Activated T-helper 2 cell treated with anti-CD3 and anti-CD28 coated beads, Interferon-gamma antibody, Interleukin-2, Interleukin-4, amounts not matched to agents 10 μg/mL and 5 μg/mL and 100 μg/mL, durations not matched to agents 14 hours and 24 hours and 36 hours (primary cell): ENCODE data around the gene STAT5B. TPM values are rescaled to one million over a fixed set of nuclear protein-coding genes. Genes with fewer than 3 reads are reported as not detected.

ENCODE experiments used
- DNase-seq: peaks from one replicate; pipeline ENCODE4 v3.0.0; 2021; ENCODE audit warnings: low spot score
- H3K27ac Mint-ChIP-seq: one replicate; pipeline ENCODE4 v1.8.0; 2021; ENCODE audit warnings: mixed read lengths
- H3K27me3 Mint-ChIP-seq: one replicate; pipeline ENCODE4 v1.8.0; 2021; ENCODE audit warnings: low read depth, mixed read lengths
- H3K36me3 Mint-ChIP-seq: one replicate; pipeline ENCODE4 v1.8.0; 2021; ENCODE audit warnings: low read depth, mixed read lengths
- H3K4me1 Mint-ChIP-seq: one replicate; pipeline ENCODE4 v1.8.0; 2021; ENCODE audit warnings: low read depth, mixed read lengths
- H3K4me3 Mint-ChIP-seq: one replicate; pipeline ENCODE4 v1.8.0; 2021; ENCODE audit warnings: low read depth, mild to moderate bottlenecking, moderate library complexity, mixed read lengths
- H3K9me3 Mint-ChIP-seq: one replicate; pipeline ENCODE4 v1.8.0; 2021; ENCODE audit warnings: mixed read lengths
- intact Hi-C: fragments of 100-400 bp; cut with micrococcal nuclease; formaldehyde crosslinking; loops from one replicate; pipeline ENCODE4 v1.15.1; 2023
- total RNA-seq: library from RNA; stranded (reverse); gene quantifications from 2 replicates; pipeline ENCODE4 v1.2.3, GENCODE V29; 2022

Gene STAT5B
- total RNA-seq, 1 donor from 2014 or later, result 164 TPM

- Mint-ChIP-seq H3K36me3 (peaks cover 65% of the 10 kb centered on the region), H3K27ac (peak within 1 kb of the TSS; percentile 95), H3K27me3 (no peaks in the 10 kb centered on the region), H3K4me1 (peaks cover 41% of the 10 kb centered on the region), H3K9me3 (no peaks in the 10 kb centered on the region), H3K4me3 (peak within 1 kb of the TSS; percentile 90)
- intact Hi-C loops, result loop anchor here (1.0 kb wide), 3 partner anchors 11 to 66 kb away; no protein-coding TSS in a partner anchor
- peak; percentile 77 for DNase-seq
These were observed 12.0 kb upstream of the STAT5B start, which contains the start of gene STAT5A for GRCh38 chr17:42287977-42288802. Gene STAT5A, plus strand, starts transcription at chr17:42288498. Its CDS starts 914 bp downstream, at chr17:42289412.

DNA sequence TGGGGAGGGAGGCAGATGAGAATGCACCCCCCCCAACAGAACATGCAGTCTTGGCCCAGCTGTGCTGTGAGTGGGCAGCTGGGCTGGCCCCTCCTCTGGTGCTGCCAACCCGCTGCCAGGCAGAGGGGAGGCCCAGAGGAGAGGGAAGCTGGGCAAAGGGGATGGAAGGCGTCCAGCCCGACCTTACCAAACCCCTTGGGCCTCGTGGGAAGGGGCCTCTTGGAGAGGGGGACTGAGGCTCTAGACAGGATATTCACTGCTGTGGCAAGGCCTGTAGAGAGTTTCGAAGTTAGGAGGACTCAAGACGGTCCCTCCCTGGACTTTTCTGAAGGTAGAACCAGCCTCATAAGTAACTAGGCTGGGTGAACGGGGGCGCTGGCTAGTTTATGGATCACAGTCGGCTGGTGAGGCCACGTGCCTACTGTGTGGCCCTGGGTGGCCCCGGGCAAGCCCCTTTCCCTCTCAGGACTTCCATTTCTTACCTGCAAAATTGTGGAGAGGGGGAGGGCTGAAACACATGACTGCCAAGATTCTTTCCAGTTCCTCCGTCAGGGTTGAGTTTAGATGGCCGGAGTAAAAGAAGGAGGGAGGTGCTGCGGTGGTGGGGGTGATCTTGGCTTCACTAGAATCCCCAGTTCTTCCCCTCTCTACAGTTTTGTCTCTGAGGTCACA, 11.2 kb upstream of the STAT5B start:
- peaks cover 44% of the 10 kb centered on the region for H3K4me1 Mint-ChIP-seq
- H3K4me3 Mint-ChIP-seq, result peak overlapping the region; percentile 90
- peaks cover 64% of the 10 kb centered on the region for H3K36me3 Mint-ChIP-seq

GRCh38 chr17:42286411-42287221, 10.4 kb upstream of the STAT5B start:
- H3K36me3 Mint-ChIP-seq, result peaks cover 56% of the 10 kb centered on the region
- DNase-seq, result no peak
- no peaks in the 10 kb centered on the region for H3K27me3 Mint-ChIP-seq
- intact Hi-C loops, result loop anchor here (1.0 kb wide), 3 partner anchors 9 to 64 kb away; no protein-coding TSS in a partner anchor
- peak overlapping the region; percentile 90 for H3K4me3 Mint-ChIP-seq
- H3K4me1 Mint-ChIP-seq, result peaks cover 40% of the 10 kb centered on the region
- peak overlapping the region; percentile 92 for H3K27ac Mint-ChIP-seq
- H3K9me3 Mint-ChIP-seq, result no peaks in the 10 kb centered on the region

More for the DNA sequence above, 11.2 kb upstream of the STAT5B start:
- intact Hi-C loops, result loop anchor here (1.0 kb wide), 3 partner anchors 10 to 65 kb away; no protein-coding TSS in a partner anchor
- Mint-ChIP-seq H3K27ac (peak overlapping the region; percentile 92), H3K27me3 (no peaks in the 10 kb centered on the region), H3K9me3 (no peaks in the 10 kb centered on the region)
- no peak for DNase-seq

GRCh38 chr17:42285346-42286050, 9.3 kb upstream of the STAT5B start:
- Mint-ChIP-seq H3K9me3 (no peaks in the 10 kb centered on the region), H3K27ac (peak overlapping the region; percentile 12), H3K4me3 (peak overlapping the region; percentile 72), H3K36me3 (peaks cover 45% of the 10 kb centered on the region), H3K27me3 (no peaks in the 10 kb centered on the region), H3K4me1 (peaks cover 33% of the 10 kb centered on the region)
- DNase-seq, result no peak
- intact Hi-C loops, result no loop called here

GRCh38 chr17:42284566-42284965, 8.4 kb upstream of the STAT5B start:
- Mint-ChIP-seq H3K4me3 (peak overlapping the region; percentile 2), H3K4me1 (peaks cover 27% of the 10 kb centered on the region), H3K27me3 (no peaks in the 10 kb centered on the region), H3K9me3 (no peaks in the 10 kb centered on the region), H3K27ac (no peak overlapping the region), H3K36me3 (peaks cover 39% of the 10 kb centered on the region)
- DNase-seq, result no peak
- intact Hi-C loops, result no loop called here

DNA sequence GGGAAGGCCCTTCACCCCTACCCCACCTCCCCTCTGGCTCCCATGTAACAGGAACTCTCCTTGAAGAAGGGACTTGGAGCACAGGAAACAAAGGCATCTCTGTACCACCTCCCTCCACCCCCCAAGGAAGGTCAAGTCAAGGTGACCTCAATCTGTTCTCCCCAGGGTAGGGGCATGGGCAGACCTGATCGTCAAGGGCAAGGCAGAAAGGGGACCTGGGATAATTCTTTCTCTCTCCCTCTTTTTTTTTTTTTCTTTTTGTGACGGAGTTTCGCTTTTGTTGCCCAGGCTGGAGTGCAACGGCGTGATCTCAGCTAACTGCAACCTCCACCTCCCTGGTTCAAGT, 7.8 kb upstream of the STAT5B start:
- peaks cover 33% of the 10 kb centered on the region for H3K36me3 Mint-ChIP-seq
- no peaks in the 10 kb centered on the region for H3K9me3 Mint-ChIP-seq
- DNase-seq, result no peak
- intact Hi-C loops, result no loop called here
- H3K4me1 Mint-ChIP-seq, result peaks cover 25% of the 10 kb centered on the region
- H3K4me3 Mint-ChIP-seq, result no peak overlapping the region
- H3K27me3 Mint-ChIP-seq, result no peaks in the 10 kb centered on the region
- H3K27ac Mint-ChIP-seq, result peak overlapping the region; percentile 28

- DNase-seq, result no peak
- Mint-ChIP-seq H3K4me3 (no peak overlapping the region), H3K27me3 (no peaks in the 10 kb centered on the region), H3K36me3 (peaks cover 31% of the 10 kb centered on the region), H3K4me1 (peaks cover 25% of the 10 kb centered on the region), H3K27ac (no peak overlapping the region), H3K9me3 (no peaks in the 10 kb centered on the region)
- intact Hi-C loops, result no loop called here
These were observed 7.2 kb upstream of the STAT5B start for GRCh38 chr17:42283241-42284023.

GRCh38 chr17:42282478-42283080, 6.4 kb upstream of the STAT5B start:
- Mint-ChIP-seq H3K9me3 (no peaks in the 10 kb centered on the region), H3K27ac (peak overlapping the region; percentile 43), H3K4me1 (peaks cover 25% of the 10 kb centered on the region)

GRCh38 chr17:42281571-42282096, 5.4 kb upstream of the STAT5B start:
- H3K9me3 Mint-ChIP-seq, result no peaks in the 10 kb centered on the region
- peaks cover 24% of the 10 kb centered on the region for H3K4me1 Mint-ChIP-seq
- H3K27ac Mint-ChIP-seq, result no peak overlapping the region
- intact Hi-C loops, result no loop called here
- H3K27me3 Mint-ChIP-seq, result no peaks in the 10 kb centered on the region
- H3K36me3 Mint-ChIP-seq, result peaks cover 29% of the 10 kb centered on the region
- no peak overlapping the region for H3K4me3 Mint-ChIP-seq
- DNase-seq, result no peak

More at GRCh38 chr17:42282478-42283080, 6.4 kb upstream of the STAT5B start:
- Mint-ChIP-seq H3K36me3 (peaks cover 32% of the 10 kb centered on the region), H3K4me3 (no peak overlapping the region), H3K27me3 (no peaks in the 10 kb centered on the region)
- DNase-seq, result no peak
- intact Hi-C loops, result no loop called here

- no peaks in the 10 kb centered on the region for H3K9me3 Mint-ChIP-seq
- H3K27ac Mint-ChIP-seq, result no peak overlapping the region
- H3K27me3 Mint-ChIP-seq, result no peaks in the 10 kb centered on the region
- intact Hi-C loops, result no loop called here
- peaks cover 14% of the 10 kb centered on the region for H3K4me1 Mint-ChIP-seq
- no peak overlapping the region for H3K4me3 Mint-ChIP-seq
- H3K36me3 Mint-ChIP-seq, result peaks cover 27% of the 10 kb centered on the region
- no peak for DNase-seq
These were observed 3.8 kb upstream of the STAT5B start for GRCh38 chr17:42279776-42280630.
